Measurements from ENCODE around the gene CHGA.

CHGA gene

DNA sequence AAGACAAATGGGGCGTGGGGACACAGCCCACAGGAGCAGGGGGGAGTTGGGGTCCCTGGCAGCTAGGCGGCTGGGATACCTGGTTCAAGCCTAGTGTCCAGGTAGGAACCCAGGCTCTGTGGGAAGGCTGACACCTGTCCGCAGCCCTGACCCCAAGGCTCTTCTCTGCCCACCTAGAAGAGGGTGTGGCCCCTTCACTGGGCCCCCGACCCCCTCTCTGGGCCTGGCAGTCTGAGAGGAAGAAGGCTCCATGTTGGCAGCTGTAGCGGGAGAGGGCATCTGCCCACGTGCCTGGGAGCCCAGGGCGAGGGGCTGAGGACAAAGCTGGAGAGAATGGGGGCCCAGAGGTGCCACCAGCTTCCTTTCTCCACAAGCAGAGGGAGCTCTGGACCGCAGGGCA, 10.5 kb downstream of the CHGA start:
- TF ChIP-seq, protein P1, sequence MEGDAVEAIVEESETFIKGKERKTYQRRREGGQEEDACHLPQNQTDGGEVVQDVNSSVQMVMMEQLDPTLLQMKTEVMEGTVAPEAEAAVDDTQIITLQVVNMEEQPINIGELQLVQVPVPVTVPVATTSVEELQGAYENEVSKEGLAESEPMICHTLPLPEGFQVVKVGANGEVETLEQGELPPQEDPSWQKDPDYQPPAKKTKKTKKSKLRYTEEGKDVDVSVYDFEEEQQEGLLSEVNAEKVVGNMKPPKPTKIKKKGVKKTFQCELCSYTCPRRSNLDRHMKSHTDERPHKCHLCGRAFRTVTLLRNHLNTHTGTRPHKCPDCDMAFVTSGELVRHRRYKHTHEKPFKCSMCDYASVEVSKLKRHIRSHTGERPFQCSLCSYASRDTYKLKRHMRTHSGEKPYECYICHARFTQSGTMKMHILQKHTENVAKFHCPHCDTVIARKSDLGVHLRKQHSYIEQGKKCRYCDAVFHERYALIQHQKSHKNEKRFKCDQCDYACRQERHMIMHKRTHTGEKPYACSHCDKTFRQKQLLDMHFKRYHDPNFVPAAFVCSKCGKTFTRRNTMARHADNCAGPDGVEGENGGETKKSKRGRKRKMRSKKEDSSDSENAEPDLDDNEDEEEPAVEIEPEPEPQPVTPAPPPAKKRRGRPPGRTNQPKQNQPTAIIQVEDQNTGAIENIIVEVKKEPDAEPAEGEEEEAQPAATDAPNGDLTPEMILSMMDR (IDR thresholded peaks at IDR 0.05), result no peak

DNA sequence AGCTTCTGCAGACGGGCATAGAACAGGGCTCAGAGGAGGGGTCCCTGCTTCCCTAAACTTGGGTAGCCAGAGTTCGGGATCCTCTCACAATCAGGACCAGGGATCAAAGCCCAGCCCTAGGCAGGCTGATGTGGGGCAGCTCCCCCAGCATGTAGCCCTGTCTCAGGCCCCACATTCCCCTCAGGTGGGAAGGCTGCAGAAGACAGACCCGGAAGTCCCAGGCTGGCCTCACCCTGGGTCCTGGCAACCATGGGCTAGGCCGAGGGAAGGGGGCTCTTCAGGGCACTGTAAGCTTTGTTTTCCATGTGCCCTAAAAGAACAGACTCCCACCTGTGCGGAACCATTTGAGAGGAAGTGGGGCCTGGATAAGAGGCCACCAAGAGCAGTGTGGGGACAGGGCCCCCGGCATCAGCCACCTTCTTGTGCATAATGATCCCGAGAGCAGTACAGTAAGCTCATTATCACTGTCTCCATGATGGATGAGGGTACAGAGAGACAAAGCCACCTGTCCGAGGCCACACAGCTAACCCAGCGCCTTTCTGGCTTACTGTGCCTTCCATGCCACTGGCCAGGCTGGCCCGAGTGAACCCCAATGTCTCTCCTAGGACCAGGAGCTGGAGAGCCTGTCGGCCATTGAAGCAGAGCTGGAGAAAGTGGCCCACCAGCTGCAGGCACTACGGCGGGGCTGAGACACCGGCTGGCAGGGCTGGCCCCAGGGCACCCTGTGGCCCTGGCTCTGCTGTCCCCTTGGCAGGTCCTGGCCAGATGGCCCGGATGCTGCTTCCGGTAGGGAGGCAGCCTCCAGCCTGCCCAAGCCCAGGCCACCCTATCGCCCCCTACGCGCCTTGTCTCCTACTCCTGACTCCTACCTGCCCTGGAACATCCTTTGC, 11.5 kb downstream of the CHGA start:
- TF ChIP-seq, protein P1 (IDR thresholded peaks at IDR 0.05), result no peak

DNA sequence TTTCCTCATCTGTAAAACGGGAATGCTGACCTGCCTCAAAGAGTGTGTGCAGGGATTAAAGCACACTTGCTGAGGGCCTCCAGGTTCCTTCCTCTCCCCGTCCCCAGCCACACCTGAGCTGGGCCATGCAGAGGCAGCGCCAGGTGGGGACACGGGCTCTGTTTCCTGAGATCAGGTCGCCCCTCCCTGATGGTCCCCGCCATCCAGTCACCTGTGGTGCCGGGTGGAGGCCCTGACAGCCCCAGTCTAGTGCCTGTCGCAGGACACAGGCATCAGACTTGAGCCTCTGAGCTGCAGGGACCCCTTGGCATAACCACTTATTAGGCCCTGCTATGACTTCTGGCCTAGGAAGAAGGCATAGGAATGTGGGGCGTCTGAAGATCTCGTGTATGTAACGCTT, 12.5 kb downstream of the CHGA start:
- TF ChIP-seq, protein P1 (IDR thresholded peaks at IDR 0.05), result no peak

DNA sequence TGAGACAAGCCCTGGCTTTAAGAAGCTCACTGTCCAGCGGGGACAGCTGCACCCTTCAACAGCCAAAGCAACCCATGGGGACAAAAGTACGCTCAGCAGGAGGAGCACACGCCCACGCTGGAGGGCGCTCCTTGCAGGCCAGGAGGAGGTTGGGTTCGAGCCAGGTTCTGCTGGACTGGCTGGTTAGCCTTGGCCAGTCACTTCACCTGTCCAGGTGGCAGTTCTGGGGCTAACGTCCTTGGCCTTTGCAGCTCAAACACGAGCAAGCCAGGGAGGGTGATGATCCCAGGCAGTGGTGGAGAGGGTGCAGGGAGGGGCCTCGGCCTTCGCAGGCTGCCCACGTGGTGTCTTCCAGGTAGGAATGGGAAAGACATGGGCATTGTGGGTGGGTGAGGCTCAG, 13.1 kb downstream of the CHGA start:
- TF ChIP-seq, protein P1 (IDR thresholded peaks at IDR 0.05), result no peak

DNA sequence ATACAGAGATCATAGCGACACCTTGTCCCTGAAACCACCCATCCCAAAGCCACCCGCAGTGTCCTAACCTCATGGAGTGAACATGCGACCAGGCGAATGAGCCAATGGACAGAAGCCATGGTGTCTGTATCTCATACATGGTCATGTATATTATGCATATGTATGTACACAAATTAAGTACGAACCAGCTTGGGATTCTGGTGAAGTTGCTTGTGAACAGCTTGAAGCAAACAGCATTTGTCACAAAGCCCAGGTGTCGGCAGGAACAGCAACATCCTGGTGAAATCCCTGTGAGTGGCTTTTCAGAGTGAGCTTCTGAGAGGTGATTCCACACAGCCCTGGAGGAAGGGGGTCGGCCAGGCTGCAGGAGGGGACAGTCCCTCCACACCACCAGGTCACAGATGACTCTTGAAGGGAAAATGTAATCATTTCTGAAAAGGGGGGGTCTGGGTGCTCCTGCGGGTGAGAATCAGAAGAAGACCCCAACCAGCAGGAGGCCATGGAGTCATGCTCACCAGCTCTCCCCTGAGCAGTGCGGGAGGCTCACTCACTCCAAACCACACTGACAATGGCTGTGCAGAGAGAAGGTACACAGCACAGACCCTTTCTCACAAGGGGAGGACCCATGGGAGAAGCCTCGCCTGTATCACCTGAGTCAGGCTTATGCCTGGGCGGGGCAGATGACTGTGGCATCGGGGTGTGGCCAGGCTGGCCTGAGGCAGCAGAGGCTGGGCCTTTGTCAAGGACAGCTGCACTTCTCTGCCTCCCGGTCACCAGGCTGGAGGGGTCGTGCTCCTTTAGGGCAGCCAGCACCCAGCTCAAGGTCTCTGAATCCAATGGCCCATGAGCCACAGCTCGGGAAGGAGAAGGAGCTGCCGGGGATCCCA, 14.3 kb downstream of the CHGA start:
- TF ChIP-seq, protein P1 (IDR thresholded peaks at IDR 0.05), result no peak

DNA sequence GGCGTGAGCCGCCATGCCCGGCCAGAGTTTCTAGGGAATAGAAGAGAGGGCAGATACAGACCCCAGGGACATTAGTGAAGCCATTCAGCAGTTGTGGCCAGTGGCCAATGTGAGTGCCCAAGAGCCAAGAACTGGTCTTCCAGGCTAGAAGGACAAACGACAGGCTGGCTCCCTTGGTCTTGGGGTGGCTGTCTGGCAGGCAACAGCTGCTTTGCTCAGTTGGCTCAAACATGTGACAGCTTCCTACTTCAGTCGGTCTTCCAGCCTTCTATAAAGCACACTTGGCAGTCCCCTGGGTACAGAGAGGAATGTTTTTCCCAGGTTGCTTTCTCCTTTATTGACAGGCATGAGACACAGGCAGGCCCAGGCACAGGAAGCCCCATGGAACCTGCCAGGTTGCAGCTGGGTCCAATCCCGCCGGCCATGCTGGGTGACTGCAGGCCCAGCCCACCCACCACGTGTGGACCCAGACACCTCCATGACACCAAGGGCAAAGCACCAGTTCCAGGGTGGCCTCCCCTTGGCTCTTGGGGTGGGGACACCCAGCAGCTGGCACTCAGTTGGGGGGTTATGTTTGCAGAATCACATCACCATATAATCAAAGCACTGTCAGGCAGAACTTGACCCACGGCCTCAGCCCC, 15.4 kb downstream of the CHGA start:
- TF ChIP-seq, protein P1 (IDR thresholded peaks at IDR 0.05), result no peak
